DOHH2 (cell line): ENCODE results near the gene UPK1B.

ENCODE experiments used
- H3F3A ChIP-seq: fragments of 200-600 bp; sonication (generic), shearing (Covaris generic); 2 replicates; pipeline ENCODE4 v1.6.0; 2016; ENCODE audit warnings: antibody characterized with exemption, mild to moderate bottlenecking; ENCODE audit not compliant: control insufficient read depth, insufficient read depth
- H3K27ac ChIP-seq: fragments of 200-600 bp; sonication (generic); 2 replicates; pipeline ENCODE4 v1.5.1; 2014; ENCODE audit warnings: low read depth, mild to moderate bottlenecking, low read length, moderate library complexity
- H3K27me3 ChIP-seq: fragments of 200-600 bp; sonication (generic); 2 replicates; pipeline ENCODE4 v1.6.1; 2014; ENCODE audit warnings: mild to moderate bottlenecking, low read length, mixed read lengths; ENCODE audit not compliant: control insufficient read depth
- H3K36me3 ChIP-seq: fragments of 200-600 bp; sonication (generic); 2 replicates; pipeline ENCODE4 v1.6.1; 2014; ENCODE audit warnings: mild to moderate bottlenecking, low read length, moderate library complexity, mixed read lengths; ENCODE audit not compliant: control insufficient read depth
- H3K4me1 ChIP-seq: fragments of 200-600 bp; sonication (generic); 2 replicates; pipeline ENCODE4 v1.6.1; 2014; ENCODE audit warnings: mild to moderate bottlenecking, low read length, mixed read lengths; ENCODE audit not compliant: control insufficient read depth
- H3K4me2 ChIP-seq: fragments of 200-600 bp; sonication (generic); 2 replicates; pipeline ENCODE4 v1.6.0; 2014; ENCODE audit warnings: mild to moderate bottlenecking, low read length, moderate library complexity
- H3K4me3 ChIP-seq: fragments of 200-600 bp; sonication (generic); 2 replicates; pipeline ENCODE4 v1.5.1; 2014; ENCODE audit warnings: mild to moderate bottlenecking, low read length, mixed read lengths
- H3K79me2 ChIP-seq: fragments of 200-600 bp; sonication (generic); 2 replicates; pipeline ENCODE4 v1.6.1; 2014; ENCODE audit warnings: mild to moderate bottlenecking, low read length, mixed read lengths; ENCODE audit not compliant: control insufficient read depth
- H3K9me2 ChIP-seq: fragments of 200-600 bp; sonication (generic); replicated peaks from 2 replicates; pipeline ENCODE4 v1.6.1; 2014; ENCODE audit warnings: mild to moderate bottlenecking, low read length, mixed read lengths; ENCODE audit not compliant: control insufficient read depth
- H3K9me3 ChIP-seq: fragments of 200-600 bp; sonication (generic); 2 replicates; pipeline ENCODE4 v1.6.1; 2014; ENCODE audit warnings: antibody characterized with exemption, low read length, mixed read lengths; ENCODE audit not compliant: control insufficient read depth, insufficient read depth
- H4K20me1 ChIP-seq: fragments of 200-600 bp; sonication (generic); 2 replicates; pipeline ENCODE4 v1.6.0; 2014; ENCODE audit warnings: low read depth, mild to moderate bottlenecking, antibody characterized with exemption, low read length, moderate library complexity; ENCODE audit not compliant: control insufficient read depth, insufficient read depth
- EZH2phosphoT487 ChIP-seq: fragments of 200-600 bp; sonication (generic); IDR thresholded peaks from 2 replicates; pipeline ENCODE4 v1.6.1; 2017; ENCODE audit warnings: borderline replicate concordance, mild to moderate bottlenecking, antibody characterized with exemption, low read length, moderate library complexity, mixed read lengths
- TF ChIP-seq, protein P1 (sequence below): fragments of 200-600 bp; sonication (generic); IDR thresholded peaks from one replicate; pipeline ENCODE4 v1.5.1; 2014; ENCODE audit warnings: antibody characterized with exemption, mild to moderate bottlenecking, low read depth, low read length; ENCODE audit not compliant: poor library complexity, severe bottlenecking

Gene UPK1B

DNA sequence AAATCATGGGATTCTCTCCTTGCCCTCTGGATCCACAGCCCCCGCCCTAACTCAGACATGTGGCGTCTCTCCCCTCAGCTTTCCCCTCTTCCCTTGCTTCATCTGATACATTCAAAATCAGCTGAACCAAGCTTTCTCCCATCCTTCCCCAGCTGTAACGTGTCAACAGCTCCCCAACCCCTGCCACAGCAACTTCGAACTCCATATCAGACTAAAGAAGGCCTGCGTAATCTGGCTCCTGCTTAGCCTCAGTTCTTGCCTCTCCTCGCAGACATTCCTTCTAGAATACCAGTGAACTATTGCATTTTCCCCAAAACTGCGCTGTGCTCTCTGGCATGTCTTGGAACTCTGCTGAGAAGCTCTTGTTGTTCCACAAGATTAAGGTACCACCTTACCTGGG lies 49.0 kb downstream of the UPK1B start:
- Histone ChIP-seq H3K9me3 (no peaks in the 10 kb centered on the region), H3K27ac (no peak overlapping the region), H3K4me1 (peaks cover 9% of the 10 kb centered on the region), H3K36me3 (peaks cover 48% of the 10 kb centered on the region), H3K9me2 (no peaks in the 10 kb centered on the region), H4K20me1 (no peaks in the 10 kb centered on the region), H3K4me2 (no peak overlapping the region), H3K4me3 (no peak overlapping the region), H3K27me3 (no peaks in the 10 kb centered on the region), H3K79me2 (no peaks in the 10 kb centered on the region), H3F3A (no peaks in the 10 kb centered on the region)
- TF ChIP-seq EZH2phosphoT487, result no peak
- TF ChIP-seq, protein P1, sequence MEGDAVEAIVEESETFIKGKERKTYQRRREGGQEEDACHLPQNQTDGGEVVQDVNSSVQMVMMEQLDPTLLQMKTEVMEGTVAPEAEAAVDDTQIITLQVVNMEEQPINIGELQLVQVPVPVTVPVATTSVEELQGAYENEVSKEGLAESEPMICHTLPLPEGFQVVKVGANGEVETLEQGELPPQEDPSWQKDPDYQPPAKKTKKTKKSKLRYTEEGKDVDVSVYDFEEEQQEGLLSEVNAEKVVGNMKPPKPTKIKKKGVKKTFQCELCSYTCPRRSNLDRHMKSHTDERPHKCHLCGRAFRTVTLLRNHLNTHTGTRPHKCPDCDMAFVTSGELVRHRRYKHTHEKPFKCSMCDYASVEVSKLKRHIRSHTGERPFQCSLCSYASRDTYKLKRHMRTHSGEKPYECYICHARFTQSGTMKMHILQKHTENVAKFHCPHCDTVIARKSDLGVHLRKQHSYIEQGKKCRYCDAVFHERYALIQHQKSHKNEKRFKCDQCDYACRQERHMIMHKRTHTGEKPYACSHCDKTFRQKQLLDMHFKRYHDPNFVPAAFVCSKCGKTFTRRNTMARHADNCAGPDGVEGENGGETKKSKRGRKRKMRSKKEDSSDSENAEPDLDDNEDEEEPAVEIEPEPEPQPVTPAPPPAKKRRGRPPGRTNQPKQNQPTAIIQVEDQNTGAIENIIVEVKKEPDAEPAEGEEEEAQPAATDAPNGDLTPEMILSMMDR, result no peak

- H3K79me2 ChIP-seq, result no peaks in the 10 kb centered on the region
- no peak overlapping the region for H3K27ac ChIP-seq
- H3K4me3 ChIP-seq, result no peak overlapping the region
- H3K9me3 ChIP-seq, result no peaks in the 10 kb centered on the region
- H3K9me2 ChIP-seq, result no peaks in the 10 kb centered on the region
- no peak for TF ChIP-seq EZH2phosphoT487
- TF ChIP-seq, protein P1, result no peak
- H3K4me2 ChIP-seq, result no peak overlapping the region
- H3F3A ChIP-seq, result no peaks in the 10 kb centered on the region
- H3K4me1 ChIP-seq, result peaks cover 9% of the 10 kb centered on the region
- no peaks in the 10 kb centered on the region for H4K20me1 ChIP-seq
- peaks cover 49% of the 10 kb centered on the region for H3K36me3 ChIP-seq
- no peaks in the 10 kb centered on the region for H3K27me3 ChIP-seq
These were observed 50.1 kb downstream of the UPK1B start for GRCh38 chr3:119223511-119223910.

DNA sequence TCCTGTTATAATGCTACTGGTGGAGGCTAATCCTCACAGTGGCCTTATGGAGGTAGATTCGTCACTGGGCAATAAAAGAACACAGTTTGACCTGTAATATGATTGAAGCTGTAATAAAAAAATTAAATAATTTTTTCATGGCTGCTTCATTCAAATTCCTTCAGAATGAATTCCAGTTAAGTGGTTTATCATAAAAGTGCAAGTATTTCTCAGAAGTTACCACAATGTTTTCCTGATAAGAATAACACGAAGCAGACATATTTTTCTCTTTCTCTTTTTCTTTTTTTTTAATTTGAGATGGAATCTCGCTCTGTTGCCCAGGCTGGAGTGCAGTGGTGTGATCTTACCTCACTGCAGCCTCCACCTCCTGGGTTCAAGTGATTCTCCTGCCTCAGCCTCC lies 51.7 kb downstream of the UPK1B start:
- H3K27me3 ChIP-seq, result no peaks in the 10 kb centered on the region
- TF ChIP-seq EZH2phosphoT487, result no peak
- TF ChIP-seq, protein P1, result no peak
- H3F3A ChIP-seq, result no peaks in the 10 kb centered on the region
- H4K20me1 ChIP-seq, result no peaks in the 10 kb centered on the region
- no peak overlapping the region for H3K4me2 ChIP-seq
- H3K79me2 ChIP-seq, result no peaks in the 10 kb centered on the region
- H3K27ac ChIP-seq, result no peak overlapping the region
- H3K4me3 ChIP-seq, result no peak overlapping the region
- H3K36me3 ChIP-seq, result peaks cover 53% of the 10 kb centered on the region
- no peaks in the 10 kb centered on the region for H3K9me3 ChIP-seq
- H3K4me1 ChIP-seq, result no peaks in the 10 kb centered on the region
- H3K9me2 ChIP-seq, result no peaks in the 10 kb centered on the region
